ENCODE measurements around the gene LPP. TPM values are rescaled to one million over a fixed set of nuclear protein-coding genes. Genes with fewer than 3 reads are reported as not detected.

Gene LPP
- total RNA-seq, 1 donor from 2014 or later = 222 TPM

DNA sequence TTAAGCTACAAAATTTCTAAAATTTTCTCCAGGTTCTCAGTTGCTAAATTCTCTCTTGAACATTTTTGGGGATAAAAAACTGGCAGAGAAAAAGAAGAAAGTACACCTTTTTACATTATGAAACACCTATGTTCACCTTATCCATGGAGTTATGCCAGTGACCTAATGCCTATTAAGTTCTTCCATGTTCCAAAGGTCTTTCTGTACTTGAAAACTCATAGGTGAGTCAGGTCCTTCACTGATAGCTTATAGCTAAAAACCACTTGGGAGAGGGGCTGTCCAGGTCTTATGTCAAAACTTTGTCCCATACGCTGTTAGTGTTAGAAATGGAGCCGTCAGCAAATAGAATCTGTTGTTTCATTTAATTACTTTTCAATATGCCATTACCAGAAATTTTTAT is 530.3 kb downstream of the LPP start:
- Histone ChIP-seq H3K4me1 (ENCODE audit: insufficient read depth, low read length) (peaks cover 30% of the 10 kb centered on the region), H3K79me2 (ENCODE audit: insufficient read depth, low read length) (peaks cover 70% of the 10 kb centered on the region), H3K9ac (ENCODE audit: low read length) (no peak overlapping the region), H3K4me3 (ENCODE audit: insufficient read depth, low read depth, low read length) (no peak overlapping the region), H4K20me1 (ENCODE audit: insufficient read depth, low read length) (peaks cover 15% of the 10 kb centered on the region), H3K4me2 (ENCODE audit: low read length) (no peak overlapping the region), H3K36me3 (ENCODE audit: insufficient read depth, low read length) (no peaks in the 10 kb centered on the region), H3K27ac (ENCODE audit: low read depth, low read length) (peak overlapping the region; percentile 87), H2AFZ (ENCODE audit: low read depth, low read length) (no peak overlapping the region), H3K27me3 (ENCODE audit: insufficient read depth, low read length) (no peaks in the 10 kb centered on the region), H3K9me3 (ENCODE audit: insufficient read depth, low read depth, low read length) (no peaks in the 10 kb centered on the region)
- H3K4me1 Mint-ChIP-seq (ENCODE audit: low read depth, unreplicated experiment) = peaks cover 38% of the 10 kb centered on the region
- no peak for TF ChIP-seq EZH2 (IDR thresholded peaks at IDR 0.05; ENCODE audit: insufficient read depth, low read length)
- TF ChIP-seq CTCF (IDR thresholded peaks at IDR 0.05; ENCODE audit: insufficient read depth, low read depth, low read length) = no peak
- FAIRE-seq (no peak), DNase-seq (ENCODE audit: low read depth) (no peak)
- H3K36me3 Mint-ChIP-seq (ENCODE audit: low read depth, unreplicated experiment) = peaks cover 2% of the 10 kb centered on the region
- H3K4me3 Mint-ChIP-seq (ENCODE audit: unreplicated experiment) = no peak overlapping the region
- H3K9me3 Mint-ChIP-seq (ENCODE audit: unreplicated experiment) = no peaks in the 10 kb centered on the region
- H3K27ac Mint-ChIP-seq (ENCODE audit: unreplicated experiment) = peak overlapping the region; percentile 23
- H3K27me3 Mint-ChIP-seq (ENCODE audit: low read depth, unreplicated experiment) = no peaks in the 10 kb centered on the region

DNA sequence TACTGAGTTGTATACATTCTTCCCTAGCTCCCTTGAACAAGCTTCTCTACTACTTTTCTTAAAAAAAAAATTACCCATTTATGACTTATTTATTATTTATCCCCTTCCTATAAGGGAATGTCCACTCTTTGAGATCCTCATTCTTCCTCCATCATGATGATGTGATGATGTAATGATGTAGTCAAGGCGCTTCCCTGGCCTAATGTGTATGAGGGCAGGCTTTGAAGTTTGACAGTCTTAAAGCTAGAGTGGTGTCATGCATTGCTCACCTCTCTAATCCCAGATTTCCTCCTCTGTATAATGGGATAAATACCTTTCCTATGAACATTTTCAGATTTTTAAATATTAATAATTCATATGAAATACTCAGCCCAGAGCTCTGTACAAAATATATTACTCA is 531.8 kb downstream of the LPP start:
- FAIRE-seq = no peak
- H3K36me3 Mint-ChIP-seq (ENCODE audit: low read depth, unreplicated experiment) = no peaks in the 10 kb centered on the region
- no peaks in the 10 kb centered on the region for H3K27me3 Mint-ChIP-seq (ENCODE audit: low read depth, unreplicated experiment)

More for the DNA sequence above, 531.8 kb downstream of the LPP start:
- H3K27ac Mint-ChIP-seq (ENCODE audit: unreplicated experiment) = no peak overlapping the region
- Histone ChIP-seq H3K36me3 (ENCODE audit: insufficient read depth, low read length) (no peaks in the 10 kb centered on the region), H2AFZ (ENCODE audit: low read depth, low read length) (no peak overlapping the region), H3K27me3 (ENCODE audit: insufficient read depth, low read length) (no peaks in the 10 kb centered on the region), H3K4me2 (ENCODE audit: low read length) (no peak overlapping the region), H4K20me1 (ENCODE audit: insufficient read depth, low read length) (peaks cover 28% of the 10 kb centered on the region), H3K4me1 (ENCODE audit: insufficient read depth, low read length) (peaks cover 20% of the 10 kb centered on the region), H3K9ac (ENCODE audit: low read length) (no peak overlapping the region), H3K79me2 (ENCODE audit: insufficient read depth, low read length) (peaks cover 76% of the 10 kb centered on the region), H3K4me3 (ENCODE audit: insufficient read depth, low read depth, low read length) (no peak overlapping the region), H3K9me3 (ENCODE audit: insufficient read depth, low read depth, low read length) (no peaks in the 10 kb centered on the region), H3K27ac (ENCODE audit: low read depth, low read length) (no peak overlapping the region)
- H3K4me3 Mint-ChIP-seq (ENCODE audit: unreplicated experiment) = no peak overlapping the region
- no peak for DNase-seq (ENCODE audit: low read depth)
- TF ChIP-seq CTCF (IDR thresholded peaks at IDR 0.05; ENCODE audit: insufficient read depth, low read depth, low read length) = no peak
- no peak for TF ChIP-seq EZH2 (IDR thresholded peaks at IDR 0.05; ENCODE audit: insufficient read depth, low read length)
- peaks cover 31% of the 10 kb centered on the region for H3K4me1 Mint-ChIP-seq (ENCODE audit: low read depth, unreplicated experiment)
- no peaks in the 10 kb centered on the region for H3K9me3 Mint-ChIP-seq (ENCODE audit: unreplicated experiment)
